PC-9 (cell line): ENCODE data around the gene SCAPER.

ENCODE experiments used
- EZH2 ChIP-seq: fragments of 200-600 bp; sonication (generic); IDR thresholded peaks from 2 replicates; pipeline ENCODE4 v1.8.0; 2017; ENCODE audit warnings: antibody characterized with exemption, low read depth
- TF ChIP-seq, protein P1 (sequence below): fragments of 200-600 bp; sonication (generic); conservative IDR thresholded peaks from 2 replicates; pipeline ENCODE4 v1.6.1; 2017; ENCODE audit warnings: mixed run types, antibody characterized with exemption, mild to moderate bottlenecking, moderate library complexity

DNA sequence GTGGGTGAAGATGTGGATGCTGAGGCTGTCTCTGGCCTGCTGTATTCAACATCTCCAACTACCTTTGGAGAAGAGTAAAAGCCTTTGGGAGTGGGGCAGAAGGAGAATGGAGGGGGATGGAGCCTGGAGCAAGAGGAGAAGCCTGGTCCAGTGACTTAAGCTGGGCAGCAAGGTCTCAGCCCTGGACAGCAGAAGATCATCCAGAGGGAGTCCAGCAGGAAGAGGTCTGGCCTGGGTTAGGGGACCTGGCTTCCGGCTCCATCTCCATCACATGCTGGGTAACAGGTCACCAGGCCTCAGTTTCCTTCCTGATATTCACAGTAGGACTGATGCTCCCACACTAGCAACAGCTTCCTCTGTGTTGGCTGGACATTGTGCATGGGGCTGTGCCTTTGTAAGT, 572.3 kb downstream of the SCAPER start:
- TF ChIP-seq, protein P1, sequence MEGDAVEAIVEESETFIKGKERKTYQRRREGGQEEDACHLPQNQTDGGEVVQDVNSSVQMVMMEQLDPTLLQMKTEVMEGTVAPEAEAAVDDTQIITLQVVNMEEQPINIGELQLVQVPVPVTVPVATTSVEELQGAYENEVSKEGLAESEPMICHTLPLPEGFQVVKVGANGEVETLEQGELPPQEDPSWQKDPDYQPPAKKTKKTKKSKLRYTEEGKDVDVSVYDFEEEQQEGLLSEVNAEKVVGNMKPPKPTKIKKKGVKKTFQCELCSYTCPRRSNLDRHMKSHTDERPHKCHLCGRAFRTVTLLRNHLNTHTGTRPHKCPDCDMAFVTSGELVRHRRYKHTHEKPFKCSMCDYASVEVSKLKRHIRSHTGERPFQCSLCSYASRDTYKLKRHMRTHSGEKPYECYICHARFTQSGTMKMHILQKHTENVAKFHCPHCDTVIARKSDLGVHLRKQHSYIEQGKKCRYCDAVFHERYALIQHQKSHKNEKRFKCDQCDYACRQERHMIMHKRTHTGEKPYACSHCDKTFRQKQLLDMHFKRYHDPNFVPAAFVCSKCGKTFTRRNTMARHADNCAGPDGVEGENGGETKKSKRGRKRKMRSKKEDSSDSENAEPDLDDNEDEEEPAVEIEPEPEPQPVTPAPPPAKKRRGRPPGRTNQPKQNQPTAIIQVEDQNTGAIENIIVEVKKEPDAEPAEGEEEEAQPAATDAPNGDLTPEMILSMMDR: no peak
- no peak for TF ChIP-seq EZH2
